HG02885 (cell line): ENCODE results near the gene HS1BP3.

ENCODE experiments used
- ATAC-seq: cut with Tn5 transposase; IDR thresholded peaks from one replicate; pipeline ENCODE4 v1.9.1; 2021; ENCODE audit warnings: mild to moderate bottlenecking; ENCODE audit not compliant: unreplicated experiment, poor library complexity

HS1BP3 gene

DNA sequence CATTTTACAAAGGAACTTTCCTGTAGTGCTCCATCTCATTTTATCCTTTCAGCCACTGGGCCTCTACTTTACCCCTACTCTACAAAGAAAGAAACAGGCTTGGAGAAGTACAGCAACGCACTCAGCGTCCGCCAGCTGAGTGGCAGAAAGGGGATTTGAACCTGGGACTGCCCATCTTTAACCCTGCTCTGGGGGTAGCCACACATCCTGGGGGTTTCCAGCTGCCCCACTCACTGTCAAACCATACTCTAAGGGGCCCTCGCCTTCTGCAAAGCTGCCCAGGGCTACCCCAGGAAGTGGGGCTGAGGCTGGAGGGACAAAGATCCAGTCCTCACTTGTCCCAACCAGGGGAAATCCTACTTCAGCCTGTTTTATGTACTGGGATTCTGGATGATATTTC is 17.9 kb downstream of the HS1BP3 start:
- no peak for ATAC-seq

DNA sequence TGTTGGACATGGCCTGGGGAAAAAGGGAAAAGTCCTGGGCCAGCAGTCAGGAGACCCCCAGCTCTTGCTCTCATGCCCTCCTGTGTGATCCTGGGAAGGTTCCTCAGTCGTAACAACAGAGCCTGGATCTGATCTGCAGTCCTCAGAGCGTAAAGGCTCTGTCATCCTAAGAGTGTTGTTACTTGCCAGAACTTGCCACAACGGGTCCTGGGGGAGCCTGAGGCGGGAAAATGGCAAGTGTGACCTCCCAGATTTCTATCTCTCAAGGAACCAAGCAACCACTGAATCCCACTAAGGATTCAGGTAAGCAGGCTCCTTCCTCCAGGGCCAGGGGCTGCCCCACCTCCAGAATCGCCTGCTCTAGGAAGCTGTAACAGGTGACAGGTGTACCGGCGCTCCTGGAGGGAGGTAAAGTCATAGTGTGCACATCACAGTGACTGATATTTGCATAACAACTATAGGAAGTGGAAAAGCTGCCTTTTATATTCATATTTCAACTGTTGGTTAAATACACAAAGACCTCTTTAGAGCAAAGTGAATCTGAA is 18.4 kb downstream of the HS1BP3 start:
- no peak for ATAC-seq

DNA sequence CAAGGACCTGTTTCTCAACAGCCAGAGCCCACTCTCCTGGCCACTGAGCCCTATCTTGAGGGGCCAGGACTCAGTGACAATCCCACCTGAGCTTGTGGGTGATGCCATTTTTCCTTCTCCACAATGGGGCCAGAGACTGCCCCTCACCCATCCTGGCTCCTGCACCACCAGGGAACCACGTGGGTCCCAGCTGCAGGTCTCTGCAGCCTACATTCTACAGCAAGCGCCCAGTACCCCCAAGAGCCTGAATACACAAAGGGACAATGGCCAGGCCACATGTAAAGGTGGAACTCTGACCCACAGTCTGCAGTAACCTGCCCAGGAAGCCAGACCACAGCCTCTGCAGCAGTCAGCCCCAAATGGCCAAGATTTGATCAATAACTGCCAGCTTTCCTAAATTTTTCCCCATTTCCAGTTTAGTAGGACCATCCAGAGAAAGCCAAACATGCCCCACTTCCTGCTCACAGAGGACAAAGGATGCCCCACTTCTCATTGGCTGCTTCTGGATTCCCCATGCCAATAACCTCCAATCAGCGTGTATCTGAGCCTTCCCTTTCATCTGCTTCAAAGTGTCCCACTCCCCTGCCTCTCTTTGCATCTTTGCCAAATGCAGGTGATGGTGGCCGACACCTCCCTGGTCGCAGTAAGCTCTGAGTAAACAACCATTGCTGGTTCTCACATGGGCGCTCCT is 19.1 kb downstream of the HS1BP3 start:
- no peak for ATAC-seq

GRCh38 chr2:20630967-20631366 is 19.9 kb downstream of the HS1BP3 start:
- ATAC-seq: no peak

DNA sequence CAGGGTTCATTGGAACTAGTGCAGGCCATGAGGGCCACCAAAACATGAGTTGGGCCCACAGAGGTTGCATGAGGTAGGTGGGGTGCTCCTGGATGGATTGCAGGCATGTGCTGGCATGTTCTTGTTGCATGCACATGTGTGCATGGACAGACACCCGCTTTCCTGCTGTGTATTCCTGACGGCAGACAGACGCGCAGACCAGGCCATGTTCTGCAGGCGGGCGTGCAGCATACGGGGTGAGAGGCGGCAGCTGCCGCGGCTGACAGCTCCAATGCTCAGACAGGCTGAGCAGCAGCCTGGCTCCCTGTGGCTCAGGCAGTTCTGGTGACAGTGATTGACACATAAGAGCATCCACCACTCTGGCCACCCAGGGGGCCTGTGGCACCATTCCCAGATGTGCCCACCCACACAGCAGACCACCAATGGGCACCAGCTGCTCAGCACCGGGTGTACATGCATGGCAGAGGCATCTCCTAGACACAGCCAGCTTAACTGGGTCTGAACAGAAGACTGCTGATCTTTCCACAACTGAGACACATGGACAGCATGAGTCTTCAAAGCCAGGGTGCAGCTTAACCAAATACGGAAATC is 21.2 kb downstream of the HS1BP3 start:
- no peak for ATAC-seq

DNA sequence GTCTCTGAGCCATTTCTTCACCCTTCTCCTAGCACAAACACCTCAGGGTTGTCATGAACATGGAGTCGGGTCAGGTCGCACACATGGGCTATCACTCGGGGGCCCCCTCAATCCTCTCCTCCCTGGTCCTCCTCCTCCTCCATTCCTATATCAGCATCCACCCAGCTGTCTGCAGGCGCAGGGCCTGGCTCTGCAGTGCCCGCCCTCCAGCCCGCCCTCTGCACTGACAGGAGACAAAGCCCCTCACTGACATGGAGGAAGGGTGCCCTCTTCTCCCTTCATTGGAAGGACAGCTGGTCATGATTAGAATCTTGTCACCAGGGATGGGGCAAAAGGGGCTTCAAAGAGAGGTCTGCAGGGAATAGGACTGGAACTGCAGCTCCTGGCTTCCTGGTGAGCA is 21.7 kb downstream of the HS1BP3 start:
- no peak for ATAC-seq

DNA sequence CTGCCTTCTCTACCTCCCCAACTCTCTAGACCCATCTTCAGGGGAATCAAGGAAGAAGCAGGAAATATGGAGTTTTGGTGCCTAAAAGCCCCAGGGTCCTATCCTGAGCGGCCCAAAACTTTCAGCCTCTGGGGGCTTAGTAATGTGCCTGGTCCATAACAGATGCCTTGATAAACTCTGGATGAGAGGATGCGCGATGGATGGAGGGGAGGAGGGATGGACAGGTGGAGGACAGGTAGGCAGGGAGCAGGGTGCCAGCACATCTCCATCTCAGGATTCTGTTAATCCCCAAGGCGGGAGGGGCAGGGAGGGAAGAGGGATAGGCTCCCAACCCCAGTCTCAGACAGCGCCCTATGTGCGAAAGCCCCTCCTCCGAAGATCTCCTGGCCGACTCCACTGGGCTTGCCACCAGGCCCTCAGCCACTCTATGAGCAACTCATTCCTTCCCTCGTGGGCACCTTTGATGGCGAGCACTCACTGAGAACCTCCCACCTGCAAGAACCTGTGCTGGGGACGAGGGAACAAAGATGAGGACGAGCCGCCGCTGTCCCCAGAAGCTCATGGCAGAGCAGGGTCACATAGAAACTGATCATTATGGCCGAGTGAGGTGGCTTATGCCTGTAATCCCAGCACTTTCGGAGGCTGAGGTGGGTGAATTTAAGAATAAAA is 23.1 kb downstream of the HS1BP3 start:
- no peak for ATAC-seq

DNA sequence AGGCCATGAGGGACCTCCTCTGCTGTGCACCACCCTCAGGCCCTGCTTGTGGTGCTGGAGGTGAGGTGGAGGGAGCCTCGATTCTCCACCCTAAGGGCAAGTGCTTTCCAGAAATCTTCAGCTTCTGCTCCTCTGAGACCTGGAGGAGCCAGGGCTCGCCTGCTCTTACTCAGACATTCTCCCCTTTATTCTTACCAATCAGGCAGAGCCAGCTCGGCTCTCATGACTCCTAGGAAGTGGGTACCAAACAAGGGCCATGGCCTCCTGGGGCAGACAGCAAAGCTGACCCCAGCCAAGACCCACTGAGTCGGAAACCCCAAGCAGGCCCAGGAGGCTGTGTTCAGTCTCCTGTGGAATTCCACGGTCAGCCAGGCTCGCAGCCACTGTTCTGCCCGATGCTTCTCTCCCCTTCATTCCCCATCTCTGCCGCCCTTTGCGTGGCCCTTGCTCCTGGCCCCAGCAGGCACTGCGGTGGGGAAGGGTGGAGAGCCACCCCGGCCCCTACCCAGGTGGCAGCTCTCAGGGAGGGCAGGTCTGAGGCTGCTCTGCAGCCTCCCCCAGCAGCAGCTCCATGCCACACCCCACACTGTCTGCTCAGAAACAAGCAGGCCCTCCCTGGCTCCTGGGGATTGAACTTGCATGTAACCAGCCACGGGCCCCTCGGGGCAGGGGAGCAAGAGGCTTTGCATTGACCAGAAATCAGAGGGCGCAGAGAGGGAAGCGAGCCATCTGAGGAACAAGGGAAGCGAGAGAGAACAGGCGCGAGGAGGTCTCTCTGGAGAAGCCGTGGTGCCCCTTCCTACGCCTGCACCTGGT is 24.0 kb downstream of the HS1BP3 start:
- ATAC-seq: no peak

- ATAC-seq: no peak
These were observed 24.6 kb downstream of the HS1BP3 start for GRCh38 chr2:20626392-20626697.

DNA sequence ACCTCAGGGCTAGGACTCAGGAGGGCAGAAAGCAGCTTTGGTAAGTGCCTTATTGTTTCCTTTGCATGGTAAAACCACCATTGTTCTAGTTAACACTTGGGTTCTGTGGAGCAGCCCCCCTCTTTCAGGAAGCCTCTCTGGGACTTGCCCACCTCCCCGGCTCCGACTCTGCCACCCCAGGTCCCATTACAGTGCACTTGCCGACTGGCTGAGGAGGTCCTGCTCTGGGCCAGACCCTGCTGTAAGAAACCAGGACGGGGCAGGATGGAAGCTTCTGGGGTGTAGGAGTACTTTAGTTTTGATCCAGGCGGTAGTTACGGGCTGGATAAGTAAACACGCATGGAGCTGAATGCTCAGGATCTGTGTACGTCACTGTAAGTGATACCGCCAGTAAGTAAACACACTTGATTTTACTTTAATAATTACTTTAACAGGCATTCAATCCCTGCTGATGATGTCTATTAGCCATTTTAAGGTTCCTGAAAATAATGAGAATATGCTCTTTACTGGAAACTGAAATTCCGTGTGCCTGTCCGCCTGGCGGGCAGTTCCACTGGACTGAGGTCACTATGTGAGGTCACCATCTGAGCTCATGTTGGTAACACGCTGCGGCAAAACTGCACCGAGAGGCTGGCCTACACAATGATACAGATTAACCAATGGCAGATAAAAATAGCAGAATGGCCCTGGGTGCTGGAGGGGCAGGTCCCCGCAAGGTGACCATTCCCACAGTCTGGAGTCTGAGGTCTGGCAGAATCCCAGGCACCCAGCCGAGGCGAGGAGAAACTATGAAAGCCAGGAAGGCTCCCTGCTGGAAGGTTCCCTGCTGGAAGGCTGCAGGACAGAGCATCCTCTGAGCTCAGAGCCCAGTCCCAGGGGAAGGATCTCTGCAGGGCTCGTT is 25.2 kb downstream of the HS1BP3 start:
- ATAC-seq: no peak

- ATAC-seq: no peak
These were observed 25.9 kb downstream of the HS1BP3 start for GRCh38 chr2:20624884-20625485.

DNA sequence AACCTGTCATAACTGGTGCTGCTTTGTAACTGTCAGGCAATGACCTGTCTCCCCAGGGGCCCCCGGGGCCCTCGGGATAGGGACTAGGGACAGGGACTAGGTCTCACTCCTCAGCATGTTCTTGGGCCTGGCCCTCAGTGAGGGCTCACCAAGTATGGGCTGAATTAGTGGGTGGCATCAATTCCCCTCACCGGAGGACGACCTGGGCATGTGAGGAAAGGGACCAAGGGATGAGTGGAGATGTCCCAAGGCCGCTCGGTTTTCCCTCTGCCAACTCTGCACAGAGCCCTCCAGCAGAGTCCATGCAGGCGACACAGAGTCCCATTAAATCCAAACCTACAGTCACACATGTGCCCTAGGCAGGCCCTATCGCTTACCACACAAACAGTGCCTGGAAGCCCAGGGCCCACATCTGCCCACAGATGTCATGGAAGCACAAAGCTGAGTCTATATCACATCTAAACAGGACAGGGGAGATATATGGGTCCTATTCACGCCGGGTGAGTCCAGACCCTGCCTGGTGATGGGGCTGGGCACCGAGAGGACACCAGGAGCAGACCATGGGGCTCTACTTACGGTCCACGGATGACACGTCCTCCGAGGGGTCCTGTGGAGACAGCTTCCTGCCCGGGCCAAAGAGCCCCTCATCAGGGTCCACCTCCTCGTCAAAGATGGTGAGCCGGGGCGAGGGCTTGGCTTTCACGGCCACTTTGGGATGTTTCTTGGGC is 26.6 kb downstream of the HS1BP3 start:
- no peak for ATAC-seq

DNA sequence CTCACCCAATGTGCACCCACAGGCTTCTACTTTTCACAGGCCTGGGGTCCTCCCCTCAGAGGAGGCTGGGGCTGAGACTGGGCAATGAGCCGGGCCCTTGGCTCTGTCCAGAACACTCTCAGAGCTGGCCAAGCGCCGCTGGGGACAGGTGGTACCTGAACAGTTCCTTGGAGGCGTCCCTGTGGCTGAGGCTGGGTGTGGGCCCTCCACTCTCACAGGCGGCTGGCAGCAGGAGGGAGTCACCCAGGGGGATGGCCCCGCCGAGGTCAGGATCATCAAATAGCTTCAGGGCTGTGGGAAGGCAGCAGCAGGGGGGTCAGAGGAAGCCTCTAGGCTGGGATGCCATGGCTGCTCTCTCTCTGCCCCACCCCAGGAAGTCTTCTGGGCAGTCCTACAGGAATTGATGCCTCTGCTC is 27.1 kb downstream of the HS1BP3 start:
- no peak for ATAC-seq

DNA sequence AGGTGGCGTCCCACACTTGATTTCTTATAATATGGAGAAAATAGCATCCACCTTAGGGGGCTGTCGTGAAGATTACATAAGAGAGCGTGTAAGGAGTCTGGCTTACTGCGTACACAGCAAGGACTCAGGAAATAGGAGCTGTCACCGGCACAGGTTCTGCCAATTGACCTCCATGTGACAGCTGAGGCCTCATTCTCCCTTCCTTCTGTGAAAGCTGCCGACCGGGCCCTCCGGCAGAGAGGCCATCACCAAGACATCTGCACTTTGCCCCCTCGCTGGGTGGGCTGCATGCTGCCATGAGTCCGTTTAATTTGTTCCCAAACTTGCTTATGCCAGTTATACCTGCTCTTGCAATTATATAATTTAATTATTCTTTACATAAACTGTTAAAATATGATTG is 27.7 kb downstream of the HS1BP3 start:
- ATAC-seq: no peak

GRCh38 chr2:20622731-20623130 is 28.2 kb downstream of the HS1BP3 start:
- no peak for ATAC-seq

DNA sequence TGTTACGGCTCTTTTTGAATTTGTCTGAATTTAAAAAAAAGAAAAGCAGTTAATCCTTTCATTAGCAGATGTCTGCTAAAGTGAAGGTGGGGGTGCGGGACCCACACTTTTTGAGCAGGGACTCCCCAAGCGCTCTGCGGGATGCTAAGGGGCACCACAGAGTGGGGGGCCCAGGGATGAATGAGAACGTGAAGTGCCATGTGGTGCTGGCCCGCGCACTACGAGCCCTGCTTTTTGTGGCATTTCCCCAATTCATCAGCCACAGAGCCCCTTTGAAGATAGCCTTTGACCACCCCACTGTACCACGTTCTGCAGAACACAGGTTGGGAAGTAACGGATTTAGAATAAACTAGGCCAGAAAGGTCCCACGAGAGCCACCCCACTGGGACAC is 28.6 kb downstream of the HS1BP3 start:
- no peak for ATAC-seq

DNA sequence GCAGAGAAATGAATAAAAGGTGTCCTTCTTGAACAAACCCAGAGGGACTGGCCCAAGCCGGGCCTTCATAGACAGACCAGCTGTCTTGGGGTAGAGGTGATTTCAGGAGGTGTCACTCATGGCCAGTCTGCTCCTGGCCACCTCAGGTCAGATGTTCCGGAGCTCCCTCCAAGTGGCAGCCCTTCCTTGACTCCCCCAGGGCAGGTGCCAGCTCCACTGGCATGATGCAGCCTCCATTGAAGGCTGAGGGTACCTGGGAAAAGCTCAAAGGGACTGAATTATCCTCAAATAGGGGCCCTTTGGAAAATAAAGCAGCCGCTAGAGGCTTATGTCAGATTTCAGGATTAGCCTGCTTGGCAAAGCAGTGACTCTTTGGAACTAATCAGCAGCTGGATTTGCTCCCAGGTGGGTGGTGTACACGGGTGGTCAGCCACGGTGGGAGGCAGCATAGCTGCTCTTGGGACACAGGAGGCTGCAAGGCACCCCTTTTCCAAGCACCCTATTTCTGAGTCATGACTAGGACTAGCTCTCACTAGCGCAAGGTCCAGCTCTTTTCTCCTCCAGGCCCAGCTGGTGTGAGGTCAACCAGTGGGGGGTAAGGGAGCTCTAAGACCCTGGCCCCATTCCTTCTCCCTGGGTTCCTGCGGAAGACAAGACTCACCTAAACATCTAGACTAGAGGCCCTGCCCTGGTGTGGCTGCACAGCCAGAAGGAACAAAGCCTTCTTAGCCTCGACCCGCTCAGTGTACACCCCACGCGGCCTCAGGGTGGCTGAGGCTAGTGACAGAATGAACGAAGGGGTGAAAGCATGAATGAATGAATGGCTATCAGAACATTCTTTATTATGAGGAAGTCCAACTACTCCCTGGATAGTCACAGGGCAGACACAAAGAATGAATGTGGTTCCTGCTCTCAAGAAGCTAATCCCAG is 29.3 kb downstream of the HS1BP3 start:
- ATAC-seq: no peak
